ENCODE results near the gene SLIT1. TPM values are rescaled to one million over a fixed set of nuclear protein-coding genes. Genes with fewer than 3 reads are reported as not detected.

SLIT1 gene
- total and polyA plus RNA-seq, 2 of the 8 experiments (the other 6 are each of a cell fraction or from before 2014, with no cell fraction given), result 0.70 to 0.88 TPM

DNA sequence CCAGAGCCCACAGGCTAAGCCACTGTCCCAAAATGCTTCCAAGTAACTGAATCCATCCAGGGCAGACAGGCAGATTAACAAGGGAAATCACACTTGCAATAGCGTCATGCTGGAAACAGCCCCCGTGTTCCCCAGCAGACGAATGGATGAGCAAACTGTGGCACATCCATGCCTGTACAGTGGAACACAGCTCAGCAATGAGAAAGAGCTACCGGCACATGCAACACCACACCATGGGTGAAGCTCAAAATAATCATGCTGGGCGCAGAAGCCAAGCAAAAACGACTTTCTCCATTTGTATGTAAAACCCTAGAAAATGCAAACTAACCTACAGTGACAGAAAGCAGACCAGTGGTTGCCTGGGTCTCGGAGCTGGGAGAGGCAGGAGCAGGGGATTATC lies 153.1 kb downstream of the SLIT1 start (continued):
- TF ChIP-seq, protein P1, sequence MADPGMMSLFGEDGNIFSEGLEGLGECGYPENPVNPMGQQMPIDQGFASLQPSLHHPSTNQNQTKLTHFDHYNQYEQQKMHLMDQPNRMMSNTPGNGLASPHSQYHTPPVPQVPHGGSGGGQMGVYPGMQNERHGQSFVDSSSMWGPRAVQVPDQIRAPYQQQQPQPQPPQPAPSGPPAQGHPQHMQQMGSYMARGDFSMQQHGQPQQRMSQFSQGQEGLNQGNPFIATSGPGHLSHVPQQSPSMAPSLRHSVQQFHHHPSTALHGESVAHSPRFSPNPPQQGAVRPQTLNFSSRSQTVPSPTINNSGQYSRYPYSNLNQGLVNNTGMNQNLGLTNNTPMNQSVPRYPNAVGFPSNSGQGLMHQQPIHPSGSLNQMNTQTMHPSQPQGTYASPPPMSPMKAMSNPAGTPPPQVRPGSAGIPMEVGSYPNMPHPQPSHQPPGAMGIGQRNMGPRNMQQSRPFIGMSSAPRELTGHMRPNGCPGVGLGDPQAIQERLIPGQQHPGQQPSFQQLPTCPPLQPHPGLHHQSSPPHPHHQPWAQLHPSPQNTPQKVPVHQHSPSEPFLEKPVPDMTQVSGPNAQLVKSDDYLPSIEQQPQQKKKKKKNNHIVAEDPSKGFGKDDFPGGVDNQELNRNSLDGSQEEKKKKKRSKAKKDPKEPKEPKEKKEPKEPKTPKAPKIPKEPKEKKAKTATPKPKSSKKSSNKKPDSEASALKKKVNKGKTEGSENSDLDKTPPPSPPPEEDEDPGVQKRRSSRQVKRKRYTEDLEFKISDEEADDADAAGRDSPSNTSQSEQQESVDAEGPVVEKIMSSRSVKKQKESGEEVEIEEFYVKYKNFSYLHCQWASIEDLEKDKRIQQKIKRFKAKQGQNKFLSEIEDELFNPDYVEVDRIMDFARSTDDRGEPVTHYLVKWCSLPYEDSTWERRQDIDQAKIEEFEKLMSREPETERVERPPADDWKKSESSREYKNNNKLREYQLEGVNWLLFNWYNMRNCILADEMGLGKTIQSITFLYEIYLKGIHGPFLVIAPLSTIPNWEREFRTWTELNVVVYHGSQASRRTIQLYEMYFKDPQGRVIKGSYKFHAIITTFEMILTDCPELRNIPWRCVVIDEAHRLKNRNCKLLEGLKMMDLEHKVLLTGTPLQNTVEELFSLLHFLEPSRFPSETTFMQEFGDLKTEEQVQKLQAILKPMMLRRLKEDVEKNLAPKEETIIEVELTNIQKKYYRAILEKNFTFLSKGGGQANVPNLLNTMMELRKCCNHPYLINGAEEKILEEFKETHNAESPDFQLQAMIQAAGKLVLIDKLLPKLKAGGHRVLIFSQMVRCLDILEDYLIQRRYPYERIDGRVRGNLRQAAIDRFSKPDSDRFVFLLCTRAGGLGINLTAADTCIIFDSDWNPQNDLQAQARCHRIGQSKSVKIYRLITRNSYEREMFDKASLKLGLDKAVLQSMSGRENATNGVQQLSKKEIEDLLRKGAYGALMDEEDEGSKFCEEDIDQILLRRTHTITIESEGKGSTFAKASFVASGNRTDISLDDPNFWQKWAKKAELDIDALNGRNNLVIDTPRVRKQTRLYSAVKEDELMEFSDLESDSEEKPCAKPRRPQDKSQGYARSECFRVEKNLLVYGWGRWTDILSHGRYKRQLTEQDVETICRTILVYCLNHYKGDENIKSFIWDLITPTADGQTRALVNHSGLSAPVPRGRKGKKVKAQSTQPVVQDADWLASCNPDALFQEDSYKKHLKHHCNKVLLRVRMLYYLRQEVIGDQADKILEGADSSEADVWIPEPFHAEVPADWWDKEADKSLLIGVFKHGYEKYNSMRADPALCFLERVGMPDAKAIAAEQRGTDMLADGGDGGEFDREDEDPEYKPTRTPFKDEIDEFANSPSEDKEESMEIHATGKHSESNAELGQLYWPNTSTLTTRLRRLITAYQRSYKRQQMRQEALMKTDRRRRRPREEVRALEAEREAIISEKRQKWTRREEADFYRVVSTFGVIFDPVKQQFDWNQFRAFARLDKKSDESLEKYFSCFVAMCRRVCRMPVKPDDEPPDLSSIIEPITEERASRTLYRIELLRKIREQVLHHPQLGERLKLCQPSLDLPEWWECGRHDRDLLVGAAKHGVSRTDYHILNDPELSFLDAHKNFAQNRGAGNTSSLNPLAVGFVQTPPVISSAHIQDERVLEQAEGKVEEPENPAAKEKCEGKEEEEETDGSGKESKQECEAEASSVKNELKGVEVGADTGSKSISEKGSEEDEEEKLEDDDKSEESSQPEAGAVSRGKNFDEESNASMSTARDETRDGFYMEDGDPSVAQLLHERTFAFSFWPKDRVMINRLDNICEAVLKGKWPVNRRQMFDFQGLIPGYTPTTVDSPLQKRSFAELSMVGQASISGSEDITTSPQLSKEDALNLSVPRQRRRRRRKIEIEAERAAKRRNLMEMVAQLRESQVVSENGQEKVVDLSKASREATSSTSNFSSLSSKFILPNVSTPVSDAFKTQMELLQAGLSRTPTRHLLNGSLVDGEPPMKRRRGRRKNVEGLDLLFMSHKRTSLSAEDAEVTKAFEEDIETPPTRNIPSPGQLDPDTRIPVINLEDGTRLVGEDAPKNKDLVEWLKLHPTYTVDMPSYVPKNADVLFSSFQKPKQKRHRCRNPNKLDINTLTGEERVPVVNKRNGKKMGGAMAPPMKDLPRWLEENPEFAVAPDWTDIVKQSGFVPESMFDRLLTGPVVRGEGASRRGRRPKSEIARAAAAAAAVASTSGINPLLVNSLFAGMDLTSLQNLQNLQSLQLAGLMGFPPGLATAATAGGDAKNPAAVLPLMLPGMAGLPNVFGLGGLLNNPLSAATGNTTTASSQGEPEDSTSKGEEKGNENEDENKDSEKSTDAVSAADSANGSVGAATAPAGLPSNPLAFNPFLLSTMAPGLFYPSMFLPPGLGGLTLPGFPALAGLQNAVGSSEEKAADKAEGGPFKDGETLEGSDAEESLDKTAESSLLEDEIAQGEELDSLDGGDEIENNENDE (IDR thresholded peaks at IDR 0.05; ENCODE audit: insufficient replicate concordance, low read length), result no peak
- TF ChIP-seq POU5F1 (IDR thresholded peaks at IDR 0.05; ENCODE audit: low read depth, low read length) (no peak), SAP30 (IDR thresholded peaks at IDR 0.05; ENCODE audit: insufficient read depth, insufficient replicate concordance, low read length) (no peak), BRCA1 (IDR thresholded peaks at IDR 0.05; ENCODE audit: low read depth, low read length) (no peak), NANOG (IDR thresholded peaks at IDR 0.05; ENCODE audit: insufficient read depth, low read depth, low read length, poor library complexity, severe bottlenecking) (no peak), ASH2L (IDR thresholded peaks at IDR 0.05; ENCODE audit: low read length) (no peak), KDM5A (IDR thresholded peaks at IDR 0.05; ENCODE audit: low read length) (no peak), EP300 (IDR thresholded peaks at IDR 0.05; ENCODE audit: borderline replicate concordance in 1 of 2, low read depth in 2 of 2, low read length in 2 of 2) (no peak), TAF7 (optimal IDR thresholded peaks at IDR 0.05; ENCODE audit: borderline replicate concordance, low read depth, low read length) (no peak), TAF1 (IDR thresholded peaks at IDR 0.05; ENCODE audit: low read depth, low read length) (no peak), JUND (IDR thresholded peaks at IDR 0.05; ENCODE audit: low read length) (no peak), FOSL1 (IDR thresholded peaks at IDR 0.05; ENCODE audit: insufficient read depth, low read depth, low read length) (no peak)

Data from H1 (cell line).